DND-41 (cell line): ENCODE data around the gene OR1F1.

Source experiments
- ATAC-seq: fragments of 200-7000 bp; cut with Tn5 transposase; 3 replicates; pipeline ENCODE4 v1.9.1; 2021; ENCODE audit warnings: low read depth; ENCODE audit not compliant: insufficient read depth
- DNase-seq: peaks from one replicate; pipeline ENCODE4 v3.0.0-alpha.2; 2020
- H2AFZ ChIP-seq: 2 replicates; pipeline ENCODE4 v1.6.0; 2012; ENCODE audit warnings: low read depth, low read length
- H3K27ac ChIP-seq: 2 replicates; pipeline ENCODE4 v1.5.1; 2012; ENCODE audit warnings: low read length, inconsistent platforms
- H3K27me3 ChIP-seq: fragments of 200-600 bp; sonication (generic); 2 replicates; pipeline ENCODE4 v1.6.0; 2012; ENCODE audit warnings: low read length, mild to moderate bottlenecking, inconsistent platforms; ENCODE audit not compliant: insufficient read depth, poor library complexity
- H3K36me3 ChIP-seq: 2 replicates; pipeline ENCODE4 v1.5.1; 2012; ENCODE audit warnings: low read length, inconsistent platforms; ENCODE audit not compliant: insufficient read depth
- H3K4me1 ChIP-seq: 2 replicates; pipeline ENCODE4 v1.5.1; 2012; ENCODE audit warnings: mild to moderate bottlenecking, low read length; ENCODE audit not compliant: insufficient read depth
- H3K4me2 ChIP-seq: 2 replicates; pipeline ENCODE4 v1.6.0; 2012; ENCODE audit warnings: mild to moderate bottlenecking, moderate library complexity, low read length, inconsistent platforms; ENCODE audit not compliant: insufficient read depth
- H3K4me3 ChIP-seq, 2 experiments: fragments of 200-600 bp in 1 of 2; shearing (Covaris generic) in 1 of 2; 2 replicates each; pipeline ENCODE4 v1.5.1; 2012 to 2016; ENCODE audit warnings: inconsistent platforms in 2 of 2, low read length in 2 of 2, mild to moderate bottlenecking in 2 of 2, low read depth in 1 of 2, moderate library complexity in 1 of 2
- H3K79me2 ChIP-seq: 2 replicates; pipeline ENCODE4 v1.6.0; 2012; ENCODE audit warnings: low read length, inconsistent platforms; ENCODE audit not compliant: insufficient read depth
- H3K9ac ChIP-seq: 2 replicates; pipeline ENCODE4 v1.6.0; 2012; ENCODE audit warnings: low read depth, mild to moderate bottlenecking, inconsistent platforms, low read length, moderate library complexity
- H3K9me3 ChIP-seq: 2 replicates; pipeline ENCODE4 v1.5.1; 2012; ENCODE audit warnings: low read length, moderate library complexity, mild to moderate bottlenecking, inconsistent platforms; ENCODE audit not compliant: insufficient read depth, severe bottlenecking
- H4K20me1 ChIP-seq: 2 replicates; pipeline ENCODE4 v1.6.0; 2012; ENCODE audit warnings: low read length; ENCODE audit not compliant: insufficient read depth
- EZH2 ChIP-seq: IDR thresholded peaks from 3 replicates; pipeline ENCODE4 v1.6.1; 2012; ENCODE audit warnings: borderline replicate concordance, low read depth, mild to moderate bottlenecking, moderate library complexity, low read length, inconsistent platforms; ENCODE audit not compliant: severe bottlenecking
- TF ChIP-seq, protein P1 (sequence below): IDR thresholded peaks from 2 replicates; pipeline ENCODE4 v1.5.1; 2012; ENCODE audit warnings: borderline replicate concordance, low read length, moderate library complexity, mild to moderate bottlenecking; ENCODE audit not compliant: poor library complexity, severe bottlenecking; ENCODE audit errors: extremely low read depth

Gene OR1F1

DNA sequence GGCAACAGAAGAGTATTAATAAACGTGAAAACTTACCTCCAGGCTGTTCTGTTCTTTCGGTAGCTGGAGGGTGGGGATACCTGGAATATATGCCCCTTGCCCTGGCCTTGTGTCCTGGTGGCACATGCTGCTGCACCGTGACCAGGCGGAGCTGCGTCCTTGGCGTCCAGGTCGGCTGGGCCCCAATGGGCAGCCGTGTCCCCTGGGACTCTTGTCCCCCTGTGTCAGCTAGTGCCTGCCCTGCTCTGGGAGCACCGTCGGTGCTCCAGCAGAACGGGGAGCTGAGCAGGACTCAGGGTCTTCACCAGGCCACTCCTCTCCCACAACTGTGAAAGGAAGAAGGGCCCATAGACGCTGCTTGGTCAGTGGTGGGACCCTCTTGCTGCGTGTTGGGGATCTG is 45.2 kb upstream of the OR1F1 start:
- H3K9ac ChIP-seq: no peak overlapping the region
- DNase-seq (no peak), ATAC-seq (no peak)
- no peak overlapping the region for H3K4me2 ChIP-seq
- no peaks in the 10 kb centered on the region for H3K9me3 ChIP-seq
- no peak overlapping the region for H3K4me3 ChIP-seq
- no peak overlapping the region for H2AFZ ChIP-seq
- no peaks in the 10 kb centered on the region for H3K4me1 ChIP-seq
- H3K27ac ChIP-seq: no peak overlapping the region
- no peaks in the 10 kb centered on the region for H3K27me3 ChIP-seq
- 0 out of 2 replicates have a peak, but pooled peaks cover 2% of the 10 kb centered on the region for H4K20me1 ChIP-seq
- TF ChIP-seq, protein P1, sequence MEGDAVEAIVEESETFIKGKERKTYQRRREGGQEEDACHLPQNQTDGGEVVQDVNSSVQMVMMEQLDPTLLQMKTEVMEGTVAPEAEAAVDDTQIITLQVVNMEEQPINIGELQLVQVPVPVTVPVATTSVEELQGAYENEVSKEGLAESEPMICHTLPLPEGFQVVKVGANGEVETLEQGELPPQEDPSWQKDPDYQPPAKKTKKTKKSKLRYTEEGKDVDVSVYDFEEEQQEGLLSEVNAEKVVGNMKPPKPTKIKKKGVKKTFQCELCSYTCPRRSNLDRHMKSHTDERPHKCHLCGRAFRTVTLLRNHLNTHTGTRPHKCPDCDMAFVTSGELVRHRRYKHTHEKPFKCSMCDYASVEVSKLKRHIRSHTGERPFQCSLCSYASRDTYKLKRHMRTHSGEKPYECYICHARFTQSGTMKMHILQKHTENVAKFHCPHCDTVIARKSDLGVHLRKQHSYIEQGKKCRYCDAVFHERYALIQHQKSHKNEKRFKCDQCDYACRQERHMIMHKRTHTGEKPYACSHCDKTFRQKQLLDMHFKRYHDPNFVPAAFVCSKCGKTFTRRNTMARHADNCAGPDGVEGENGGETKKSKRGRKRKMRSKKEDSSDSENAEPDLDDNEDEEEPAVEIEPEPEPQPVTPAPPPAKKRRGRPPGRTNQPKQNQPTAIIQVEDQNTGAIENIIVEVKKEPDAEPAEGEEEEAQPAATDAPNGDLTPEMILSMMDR: no peak
- TF ChIP-seq EZH2: no peak
- peaks cover 45% of the 10 kb centered on the region for H3K36me3 ChIP-seq
- H3K79me2 ChIP-seq: peaks cover 4% of the 10 kb centered on the region; the same call in 1 of the 2 replicates

DNA sequence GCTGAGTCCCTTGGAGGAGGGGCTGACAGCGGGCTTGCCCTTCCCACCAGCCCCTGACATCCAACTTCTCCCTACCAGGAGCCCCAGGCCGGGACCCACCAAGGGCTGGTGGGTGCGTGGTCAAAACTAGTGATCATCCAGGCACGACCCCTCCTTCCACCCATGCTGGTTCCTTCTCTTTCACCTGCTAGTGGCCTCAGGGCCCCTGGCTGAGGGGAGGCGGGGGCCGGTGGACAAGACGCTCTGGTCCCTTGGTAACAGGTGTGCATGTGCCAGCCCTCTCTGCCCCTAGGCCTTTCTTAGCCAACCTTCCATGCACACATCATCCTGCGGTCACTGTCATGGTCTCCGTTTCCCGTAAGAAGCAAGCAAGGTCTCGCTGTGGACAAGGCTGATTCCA is 44.8 kb upstream of the OR1F1 start:
- Histone ChIP-seq H3K4me1 (no peaks in the 10 kb centered on the region), H3K27me3 (no peaks in the 10 kb centered on the region), H2AFZ (no peak overlapping the region), H3K9me3 (no peaks in the 10 kb centered on the region), H3K9ac (no peak overlapping the region), H3K27ac (no peak overlapping the region), H3K36me3 (peaks cover 41% of the 10 kb centered on the region), H3K4me2 (no peak overlapping the region), H3K79me2 (no peaks in the 10 kb centered on the region), H3K4me3 (no peak overlapping the region), H4K20me1 (0 out of 2 replicates have a peak, but pooled peaks cover 2% of the 10 kb centered on the region)
- no peak for DNase-seq
- TF ChIP-seq EZH2: no peak
- TF ChIP-seq, protein P1: no peak
- ATAC-seq: no peak

DNA sequence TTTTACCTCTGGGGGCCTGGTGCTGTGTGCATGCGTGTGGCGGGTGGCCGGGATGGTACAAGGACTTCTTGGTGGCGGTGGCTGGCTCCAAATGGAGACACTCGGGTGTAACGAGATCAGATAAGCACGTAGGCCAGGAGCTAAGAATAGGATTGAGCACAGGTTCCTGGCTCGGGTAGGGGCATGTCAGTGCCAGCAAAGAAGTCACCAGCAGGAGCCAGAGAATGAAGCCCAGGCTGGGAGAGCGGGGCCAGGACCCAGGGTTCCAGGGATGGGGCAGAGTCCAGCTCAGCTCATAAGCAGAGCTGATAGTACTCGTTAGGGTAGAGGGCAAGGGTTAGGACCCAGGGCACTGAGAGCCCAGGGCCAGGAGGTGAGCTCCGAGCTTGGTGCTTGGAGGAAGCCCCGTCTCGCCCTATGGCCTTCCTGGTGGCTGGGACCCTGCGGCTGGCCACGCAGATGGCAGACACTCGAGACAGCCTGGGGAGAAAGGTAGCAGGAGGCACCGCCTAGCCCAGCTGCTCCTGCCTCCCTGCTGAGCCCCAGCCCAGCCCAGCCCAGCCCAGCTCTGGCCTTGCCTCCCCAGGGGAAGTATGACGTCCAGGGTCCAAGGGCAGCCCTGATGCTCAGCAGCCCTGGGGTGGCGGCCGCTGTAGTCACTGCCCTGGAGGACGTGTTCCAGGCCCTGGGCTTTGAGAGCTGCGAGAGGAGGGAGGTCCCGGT is 44.2 kb upstream of the OR1F1 start:
- H3K9me3 ChIP-seq: no peaks in the 10 kb centered on the region
- no peaks in the 10 kb centered on the region for H3K4me1 ChIP-seq
- H3K4me3 ChIP-seq: no peak overlapping the region

More for the DNA sequence above, 44.2 kb upstream of the OR1F1 start:
- DNase-seq: no peak
- no peak overlapping the region for H3K27ac ChIP-seq
- peaks cover 35% of the 10 kb centered on the region for H3K36me3 ChIP-seq
- H3K4me2 ChIP-seq: no peak overlapping the region
- H3K9ac ChIP-seq: no peak overlapping the region
- ATAC-seq: no peak
- no peaks in the 10 kb centered on the region for H3K27me3 ChIP-seq
- H2AFZ ChIP-seq: no peak overlapping the region
- H4K20me1 ChIP-seq: 0 out of 2 replicates have a peak, but pooled peaks cover 2% of the 10 kb centered on the region
- no peaks in the 10 kb centered on the region for H3K79me2 ChIP-seq
- no peak for TF ChIP-seq EZH2
- TF ChIP-seq, protein P1: no peak
